WERI-Rb-1 (cell line): ENCODE data around the gene DDX24.
A peak's percentile ranks its signal among the peaks of the same experiment; 100 is the strongest.

ENCODE experiments used
- DNase-seq: peaks from one replicate; pipeline ENCODE4 v3.0.0-alpha.2; 2020
- H3K27ac ChIP-seq: fragments of 250-450 bp; sonication (Bioruptor Pico); 2 replicates; pipeline ENCODE4 v1.5.1; 2020; ENCODE audit warnings: mild to moderate bottlenecking, moderate library complexity
- H3K27me3 ChIP-seq: fragments of 250-450 bp; sonication (Bioruptor Pico); 2 replicates; pipeline ENCODE4 v1.5.1; 2021; ENCODE audit warnings: mild to moderate bottlenecking, low read depth, moderate library complexity; ENCODE audit not compliant: insufficient read depth, severe bottlenecking
- H3K36me3 ChIP-seq: fragments of 250-450 bp; sonication (Bioruptor Pico); 2 replicates; pipeline ENCODE4 v1.5.1; 2020; ENCODE audit warnings: mild to moderate bottlenecking, moderate library complexity
- H3K4me3 ChIP-seq: 2 replicates; pipeline ENCODE4 v1.5.1; 2011; ENCODE audit warnings: low read depth, mild to moderate bottlenecking, control low read depth, low read length
- H3K9me3 ChIP-seq: fragments of 250-450 bp; sonication (Bioruptor Pico); 2 replicates; pipeline ENCODE4 v1.5.1; 2021; ENCODE audit warnings: mild to moderate bottlenecking, moderate library complexity; ENCODE audit not compliant: severe bottlenecking
- TF ChIP-seq, protein P1 (sequence below): IDR thresholded peaks from 2 replicates; pipeline ENCODE4 v1.5.1; 2011; ENCODE audit warnings: low read depth, mild to moderate bottlenecking, control low read depth, inconsistent platforms, low read length

DDX24 gene

DNA sequence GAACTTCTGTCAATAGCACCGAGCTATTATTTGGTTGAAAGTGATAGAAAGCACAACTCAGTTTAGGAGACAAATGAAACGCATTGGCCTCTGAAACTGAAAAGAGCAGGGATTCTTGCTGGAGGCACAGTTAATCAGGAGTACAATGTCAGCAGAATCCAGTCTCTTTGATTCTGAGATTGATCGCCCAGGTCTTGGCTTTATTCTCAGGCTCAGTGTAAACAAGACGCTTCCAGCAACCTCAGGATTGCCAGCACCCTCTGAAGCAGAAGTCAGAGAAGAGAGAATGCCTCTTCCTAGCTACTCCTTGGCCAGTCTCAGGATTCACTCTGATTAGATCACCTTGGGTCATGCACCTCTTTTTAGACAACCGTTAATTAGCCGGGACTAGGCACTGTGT lies 66.6 kb downstream of the DDX24 start:
- TF ChIP-seq, protein P1, sequence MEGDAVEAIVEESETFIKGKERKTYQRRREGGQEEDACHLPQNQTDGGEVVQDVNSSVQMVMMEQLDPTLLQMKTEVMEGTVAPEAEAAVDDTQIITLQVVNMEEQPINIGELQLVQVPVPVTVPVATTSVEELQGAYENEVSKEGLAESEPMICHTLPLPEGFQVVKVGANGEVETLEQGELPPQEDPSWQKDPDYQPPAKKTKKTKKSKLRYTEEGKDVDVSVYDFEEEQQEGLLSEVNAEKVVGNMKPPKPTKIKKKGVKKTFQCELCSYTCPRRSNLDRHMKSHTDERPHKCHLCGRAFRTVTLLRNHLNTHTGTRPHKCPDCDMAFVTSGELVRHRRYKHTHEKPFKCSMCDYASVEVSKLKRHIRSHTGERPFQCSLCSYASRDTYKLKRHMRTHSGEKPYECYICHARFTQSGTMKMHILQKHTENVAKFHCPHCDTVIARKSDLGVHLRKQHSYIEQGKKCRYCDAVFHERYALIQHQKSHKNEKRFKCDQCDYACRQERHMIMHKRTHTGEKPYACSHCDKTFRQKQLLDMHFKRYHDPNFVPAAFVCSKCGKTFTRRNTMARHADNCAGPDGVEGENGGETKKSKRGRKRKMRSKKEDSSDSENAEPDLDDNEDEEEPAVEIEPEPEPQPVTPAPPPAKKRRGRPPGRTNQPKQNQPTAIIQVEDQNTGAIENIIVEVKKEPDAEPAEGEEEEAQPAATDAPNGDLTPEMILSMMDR: no peak

DNA sequence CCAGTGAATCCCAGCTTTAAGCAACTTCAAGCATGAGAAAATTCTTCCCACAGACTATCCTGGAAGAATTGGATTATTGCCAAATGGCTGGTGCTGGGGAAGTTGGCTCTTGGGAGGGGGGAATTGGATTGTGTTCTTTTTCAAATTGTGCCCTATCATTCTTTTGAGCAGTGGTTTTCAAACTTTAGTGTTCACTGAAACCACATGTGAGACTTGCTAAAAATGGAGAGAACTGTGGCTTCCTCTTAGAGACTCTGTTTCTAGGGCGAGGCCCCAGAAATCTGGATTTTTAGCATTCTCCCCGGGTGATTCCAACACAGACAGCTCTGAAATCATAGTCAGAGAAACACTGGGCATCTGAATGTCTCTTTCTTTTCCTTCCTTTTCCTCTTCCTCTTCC lies 69.2 kb downstream of the DDX24 start:
- Histone ChIP-seq H3K27ac (no peak overlapping the region), H3K36me3 (no peaks in the 10 kb centered on the region), H3K27me3 (no peaks in the 10 kb centered on the region), H3K4me3 (no peak overlapping the region), H3K9me3 (no peaks in the 10 kb centered on the region)
- no peak for DNase-seq
- TF ChIP-seq, protein P1: no peak

More for the DNA sequence above, 66.6 kb downstream of the DDX24 start:
- Histone ChIP-seq H3K36me3 (no peaks in the 10 kb centered on the region), H3K27ac (no peak overlapping the region), H3K4me3 (no peak overlapping the region), H3K9me3 (no peaks in the 10 kb centered on the region), H3K27me3 (no peaks in the 10 kb centered on the region)
- DNase-seq: no peak

DNA sequence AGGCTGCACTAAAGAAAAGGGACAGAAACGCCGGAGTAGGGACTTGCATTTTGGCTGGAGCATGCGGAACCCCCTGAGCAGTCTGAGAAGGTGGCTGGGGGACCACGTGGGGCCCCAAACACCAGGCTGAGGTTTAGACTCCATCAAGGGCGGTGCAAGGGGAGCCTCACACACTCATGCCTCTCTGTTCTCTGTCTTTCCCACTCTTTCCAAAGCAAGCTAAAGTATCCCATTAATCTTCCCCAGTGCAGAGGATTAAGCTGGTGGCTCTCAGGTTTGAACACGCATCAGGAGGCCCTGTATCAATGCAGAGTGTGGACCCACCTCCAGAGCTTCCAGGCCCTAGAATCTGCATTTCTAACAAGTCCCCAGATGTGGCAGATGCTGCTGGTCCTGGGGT lies 70.4 kb downstream of the DDX24 start:
- peak; percentile 29 for DNase-seq
- H3K27ac ChIP-seq: no peak overlapping the region
- TF ChIP-seq, protein P1: no peak
- no peaks in the 10 kb centered on the region for H3K9me3 ChIP-seq
- H3K36me3 ChIP-seq: no peaks in the 10 kb centered on the region
- no peak overlapping the region for H3K4me3 ChIP-seq
- no peaks in the 10 kb centered on the region for H3K27me3 ChIP-seq

DNA sequence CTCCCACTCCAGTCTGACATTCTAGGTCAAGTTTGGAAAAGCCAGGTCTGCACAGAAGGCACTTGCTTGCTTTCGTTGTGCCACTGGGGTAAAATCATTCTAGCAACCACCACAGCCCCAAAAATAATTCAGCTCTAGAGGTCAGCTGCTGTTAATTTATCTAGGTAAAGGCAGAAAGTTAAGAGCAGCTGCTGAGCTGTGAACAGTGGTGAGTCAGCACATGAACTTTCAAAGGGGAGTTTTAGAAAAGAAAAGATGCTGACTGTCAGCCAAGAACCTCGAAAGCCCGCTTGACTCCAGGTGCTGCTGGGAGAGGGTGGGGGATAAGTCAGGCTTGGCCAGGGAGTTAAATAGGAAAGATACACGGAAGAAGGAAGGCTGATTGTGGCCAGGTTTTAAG lies 71.2 kb downstream of the DDX24 start:
- Histone ChIP-seq H3K9me3 (no peaks in the 10 kb centered on the region), H3K4me3 (no peak overlapping the region), H3K27me3 (no peaks in the 10 kb centered on the region), H3K27ac (no peak overlapping the region), H3K36me3 (no peaks in the 10 kb centered on the region)
- TF ChIP-seq, protein P1: no peak
- DNase-seq: no peak

DNA sequence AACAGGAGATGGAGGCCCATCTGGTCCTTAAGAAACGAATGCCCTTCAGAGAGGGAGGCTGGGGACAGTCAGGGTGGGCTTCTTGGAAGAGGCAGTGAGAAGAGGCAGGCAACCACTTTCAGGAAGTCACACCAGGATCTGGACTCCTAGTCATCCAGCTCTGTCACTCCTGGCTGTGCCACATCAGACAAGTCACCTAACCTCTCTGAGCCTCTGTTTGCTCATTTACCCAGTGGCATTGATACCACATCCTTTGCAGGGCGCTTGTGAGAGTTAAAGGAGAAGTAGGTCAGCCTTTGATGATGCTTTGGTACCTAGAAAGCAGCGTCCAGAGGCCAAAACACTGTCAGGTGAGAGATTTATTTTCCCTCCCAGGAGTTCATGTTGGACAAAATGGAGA lies 72.8 kb downstream of the DDX24 start:
- Histone ChIP-seq H3K4me3 (no peak overlapping the region), H3K27me3 (no peaks in the 10 kb centered on the region), H3K36me3 (no peaks in the 10 kb centered on the region), H3K27ac (no peak overlapping the region), H3K9me3 (no peaks in the 10 kb centered on the region)
- no peak for DNase-seq
- TF ChIP-seq, protein P1: no peak

DNA sequence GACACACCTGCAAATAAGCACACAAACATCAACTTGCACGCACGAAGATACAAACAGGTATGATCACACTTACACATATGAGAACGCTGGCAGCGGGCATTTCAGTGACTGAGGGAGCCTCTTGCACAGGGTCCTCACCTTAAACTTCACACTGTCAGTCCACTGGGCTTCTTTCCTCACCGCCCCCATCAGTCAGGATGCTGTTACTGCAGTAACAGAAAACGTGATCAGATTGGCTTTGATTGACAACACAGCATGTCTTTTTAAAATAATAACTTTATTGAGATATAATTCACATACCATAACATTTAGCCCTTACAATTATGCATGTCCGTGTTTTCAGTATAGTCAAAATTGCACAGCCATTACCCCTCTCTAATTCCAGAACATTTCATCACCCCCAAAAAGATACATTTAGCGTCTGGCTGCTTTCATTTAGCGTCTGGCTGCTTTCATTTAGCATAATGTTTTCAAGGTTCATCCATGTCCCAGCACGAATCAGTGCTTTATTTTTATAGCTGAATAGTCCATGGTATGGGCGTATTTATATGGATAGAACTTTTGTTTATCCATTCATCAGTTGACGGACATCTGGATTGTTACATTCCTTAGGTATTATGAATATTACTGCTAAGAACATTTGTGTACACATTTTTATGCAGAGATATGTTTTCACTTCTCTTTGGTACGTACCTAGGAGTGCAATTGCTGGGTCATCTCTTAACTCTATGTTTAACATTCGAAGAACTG lies 75.5 kb downstream of the DDX24 start:
- H3K4me3 ChIP-seq: no peak overlapping the region
- DNase-seq: no peak
- no peaks in the 10 kb centered on the region for H3K27me3 ChIP-seq
- no peaks in the 10 kb centered on the region for H3K9me3 ChIP-seq
- TF ChIP-seq, protein P1: peak; percentile 43
- H3K36me3 ChIP-seq: no peaks in the 10 kb centered on the region
- H3K27ac ChIP-seq: no peak overlapping the region
